HCT116 (cell line): Measurements from ENCODE around the gene RETSAT.

ENCODE experiments used
- ELF1 ChIP-seq: IDR thresholded peaks from 2 replicates; pipeline ENCODE4 v1.6.1; 2012; ENCODE audit warnings: low read depth, borderline replicate concordance
- EZH2 ChIP-seq: fragments of 200-600 bp; sonication (generic); IDR thresholded peaks from 2 replicates; pipeline ENCODE4 v1.6.1; 2017; ENCODE audit warnings: antibody characterized with exemption, mixed run types
- EZH2phosphoT487 ChIP-seq: fragments of 200-600 bp; IDR thresholded peaks from 2 replicates; pipeline ENCODE4 v1.6.1; 2018; ENCODE audit warnings: antibody characterized with exemption, borderline replicate concordance
- POLR2A ChIP-seq: IDR thresholded peaks from 2 replicates; pipeline ENCODE4 v1.7.0; 2011; ENCODE audit warnings: borderline replicate concordance; ENCODE audit not compliant: insufficient read depth, insufficient read length; ENCODE audit errors: extremely low read depth
- RAD21 ChIP-seq: IDR thresholded peaks from 2 replicates; pipeline ENCODE4 v1.6.1; 2012; ENCODE audit warnings: low read depth, mild to moderate bottlenecking
- YY1 ChIP-seq: IDR thresholded peaks from 2 replicates; pipeline ENCODE4 v1.6.1; 2011; ENCODE audit warnings: low read length, low read depth, moderate library complexity, mild to moderate bottlenecking; ENCODE audit not compliant: insufficient replicate concordance; ENCODE audit errors: extremely low read depth
- TF ChIP-seq, protein P1 (sequence below), 3 experiments: fragments of 200-600 bp in 1 of 3; sonication (generic) in 1 of 3; IDR thresholded peaks in 2 of 3; conservative IDR thresholded peaks in 1 of 3; 2 replicates each; pipeline ENCODE4 v1.5.1; 2012 to 2017; ENCODE audit warnings: low read depth in 2 of 3, low read length in 2 of 3, antibody characterized with exemption in 1 of 3, borderline replicate concordance in 1 of 3, control low read depth in 1 of 3, mild to moderate bottlenecking in 1 of 3, mixed read lengths in 1 of 3, mixed run types in 1 of 3, moderate library complexity in 1 of 3; ENCODE audit not compliant: insufficient read depth in 1 of 3
- TF ChIP-seq, protein P2 (sequence below): IDR thresholded peaks from 2 replicates; pipeline ENCODE4 v1.6.1; 2011; ENCODE audit warnings: mild to moderate bottlenecking, low read length, moderate library complexity; ENCODE audit not compliant: insufficient replicate concordance; ENCODE audit errors: extremely low read depth
- TF ChIP-seq, protein P3 (sequence below): IDR thresholded peaks from 2 replicates; pipeline ENCODE4 v1.6.1; 2012

DNA sequence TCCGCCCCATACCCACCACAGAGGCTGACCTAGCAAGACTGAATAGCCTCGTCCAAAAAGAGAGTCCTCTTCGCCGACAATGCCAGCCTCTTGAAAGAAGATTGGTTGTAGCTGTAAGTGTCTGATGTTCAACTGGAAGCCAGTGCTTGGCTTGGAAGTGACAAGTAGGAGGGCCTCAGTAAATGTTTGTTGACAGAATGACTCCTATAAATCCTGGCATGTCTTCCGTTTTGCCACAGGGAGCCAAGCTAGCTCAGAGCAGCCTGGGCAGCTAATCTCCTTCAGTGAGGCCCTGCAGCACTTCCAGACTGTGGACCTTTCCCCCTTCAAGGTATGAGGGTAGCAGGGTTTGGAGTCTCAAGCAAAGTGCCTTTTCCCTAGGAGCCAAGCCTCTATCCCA, 15.2 kb upstream of the RETSAT start:
- TF ChIP-seq, protein P1, sequence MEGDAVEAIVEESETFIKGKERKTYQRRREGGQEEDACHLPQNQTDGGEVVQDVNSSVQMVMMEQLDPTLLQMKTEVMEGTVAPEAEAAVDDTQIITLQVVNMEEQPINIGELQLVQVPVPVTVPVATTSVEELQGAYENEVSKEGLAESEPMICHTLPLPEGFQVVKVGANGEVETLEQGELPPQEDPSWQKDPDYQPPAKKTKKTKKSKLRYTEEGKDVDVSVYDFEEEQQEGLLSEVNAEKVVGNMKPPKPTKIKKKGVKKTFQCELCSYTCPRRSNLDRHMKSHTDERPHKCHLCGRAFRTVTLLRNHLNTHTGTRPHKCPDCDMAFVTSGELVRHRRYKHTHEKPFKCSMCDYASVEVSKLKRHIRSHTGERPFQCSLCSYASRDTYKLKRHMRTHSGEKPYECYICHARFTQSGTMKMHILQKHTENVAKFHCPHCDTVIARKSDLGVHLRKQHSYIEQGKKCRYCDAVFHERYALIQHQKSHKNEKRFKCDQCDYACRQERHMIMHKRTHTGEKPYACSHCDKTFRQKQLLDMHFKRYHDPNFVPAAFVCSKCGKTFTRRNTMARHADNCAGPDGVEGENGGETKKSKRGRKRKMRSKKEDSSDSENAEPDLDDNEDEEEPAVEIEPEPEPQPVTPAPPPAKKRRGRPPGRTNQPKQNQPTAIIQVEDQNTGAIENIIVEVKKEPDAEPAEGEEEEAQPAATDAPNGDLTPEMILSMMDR (IDR thresholded peaks at IDR 0.05 in 2 of 3, conservative IDR thresholded peaks at IDR 0.05 in 1 of 3; ENCODE audit: borderline replicate concordance in 1 of 3, insufficient read depth in 1 of 3, low read depth in 2 of 3, low read length in 2 of 3) = no peak
- no peak for TF ChIP-seq EZH2
- no peak for TF ChIP-seq YY1
- TF ChIP-seq POLR2A = no peak
- no peak for TF ChIP-seq RAD21
- no peak for TF ChIP-seq EZH2phosphoT487
- TF ChIP-seq, protein P2, sequence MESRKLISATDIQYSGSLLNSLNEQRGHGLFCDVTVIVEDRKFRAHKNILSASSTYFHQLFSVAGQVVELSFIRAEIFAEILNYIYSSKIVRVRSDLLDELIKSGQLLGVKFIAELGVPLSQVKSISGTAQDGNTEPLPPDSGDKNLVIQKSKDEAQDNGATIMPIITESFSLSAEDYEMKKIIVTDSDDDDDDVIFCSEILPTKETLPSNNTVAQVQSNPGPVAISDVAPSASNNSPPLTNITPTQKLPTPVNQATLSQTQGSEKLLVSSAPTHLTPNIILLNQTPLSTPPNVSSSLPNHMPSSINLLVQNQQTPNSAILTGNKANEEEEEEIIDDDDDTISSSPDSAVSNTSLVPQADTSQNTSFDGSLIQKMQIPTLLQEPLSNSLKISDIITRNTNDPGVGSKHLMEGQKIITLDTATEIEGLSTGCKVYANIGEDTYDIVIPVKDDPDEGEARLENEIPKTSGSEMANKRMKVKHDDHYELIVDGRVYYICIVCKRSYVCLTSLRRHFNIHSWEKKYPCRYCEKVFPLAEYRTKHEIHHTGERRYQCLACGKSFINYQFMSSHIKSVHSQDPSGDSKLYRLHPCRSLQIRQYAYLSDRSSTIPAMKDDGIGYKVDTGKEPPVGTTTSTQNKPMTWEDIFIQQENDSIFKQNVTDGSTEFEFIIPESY = no peak
- TF ChIP-seq, protein P3, sequence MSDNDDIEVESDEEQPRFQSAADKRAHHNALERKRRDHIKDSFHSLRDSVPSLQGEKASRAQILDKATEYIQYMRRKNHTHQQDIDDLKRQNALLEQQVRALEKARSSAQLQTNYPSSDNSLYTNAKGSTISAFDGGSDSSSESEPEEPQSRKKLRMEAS = no peak
- no peak for TF ChIP-seq ELF1
